HFF-Myc (cell line): ENCODE data around the gene KIF16B.

ENCODE experiments used
- DNase-seq: peaks from one replicate; pipeline ENCODE4 v3.0.0-alpha.2; 2011; ENCODE audit warnings: low read depth; ENCODE audit errors: extremely low read depth
- H3K4me3 ChIP-seq: replicated peaks from 2 replicates; pipeline ENCODE4 v1.5.1; 2011; ENCODE audit warnings: low read depth, mild to moderate bottlenecking, control low read depth, low read length
- TF ChIP-seq, protein P1 (sequence below): IDR thresholded peaks from 2 replicates; pipeline ENCODE4 v1.5.1; 2012; ENCODE audit warnings: mild to moderate bottlenecking, low read depth, low read length, control low read depth; ENCODE audit errors: missing control alignments

KIF16B gene

DNA sequence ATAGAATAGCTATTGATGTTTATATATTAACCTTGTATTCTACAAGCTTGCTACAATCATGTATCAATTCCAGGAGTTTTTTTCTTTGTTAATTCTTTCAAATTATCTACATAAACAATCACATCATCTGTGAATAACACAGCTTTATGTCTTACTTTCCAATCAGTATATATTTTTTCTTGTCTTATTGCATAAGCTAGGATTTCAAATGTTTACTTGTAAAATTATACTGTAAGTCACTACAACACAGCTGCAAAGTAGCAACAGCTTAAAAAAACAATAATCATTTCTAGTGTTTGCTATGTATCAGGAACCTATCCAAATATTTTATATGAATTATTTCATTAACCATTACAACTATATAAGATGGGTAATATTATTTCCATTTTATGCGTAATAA is 270.4 kb downstream of the KIF16B start:
- TF ChIP-seq, protein P1, sequence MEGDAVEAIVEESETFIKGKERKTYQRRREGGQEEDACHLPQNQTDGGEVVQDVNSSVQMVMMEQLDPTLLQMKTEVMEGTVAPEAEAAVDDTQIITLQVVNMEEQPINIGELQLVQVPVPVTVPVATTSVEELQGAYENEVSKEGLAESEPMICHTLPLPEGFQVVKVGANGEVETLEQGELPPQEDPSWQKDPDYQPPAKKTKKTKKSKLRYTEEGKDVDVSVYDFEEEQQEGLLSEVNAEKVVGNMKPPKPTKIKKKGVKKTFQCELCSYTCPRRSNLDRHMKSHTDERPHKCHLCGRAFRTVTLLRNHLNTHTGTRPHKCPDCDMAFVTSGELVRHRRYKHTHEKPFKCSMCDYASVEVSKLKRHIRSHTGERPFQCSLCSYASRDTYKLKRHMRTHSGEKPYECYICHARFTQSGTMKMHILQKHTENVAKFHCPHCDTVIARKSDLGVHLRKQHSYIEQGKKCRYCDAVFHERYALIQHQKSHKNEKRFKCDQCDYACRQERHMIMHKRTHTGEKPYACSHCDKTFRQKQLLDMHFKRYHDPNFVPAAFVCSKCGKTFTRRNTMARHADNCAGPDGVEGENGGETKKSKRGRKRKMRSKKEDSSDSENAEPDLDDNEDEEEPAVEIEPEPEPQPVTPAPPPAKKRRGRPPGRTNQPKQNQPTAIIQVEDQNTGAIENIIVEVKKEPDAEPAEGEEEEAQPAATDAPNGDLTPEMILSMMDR = no peak
- DNase-seq = no peak

GRCh38 chr20:16301986-16302385 is 271.3 kb downstream of the KIF16B start:
- TF ChIP-seq, protein P1 = no peak
- no peak overlapping the region for H3K4me3 ChIP-seq
- no peak for DNase-seq

More for the DNA sequence above, 270.4 kb downstream of the KIF16B start:
- no peak overlapping the region for H3K4me3 ChIP-seq

- no peak for DNase-seq
- TF ChIP-seq, protein P1 = no peak
- no peak overlapping the region for H3K4me3 ChIP-seq
Observed at GRCh38 chr20:16299897-16300296, 273.4 kb downstream of the KIF16B start.

DNA sequence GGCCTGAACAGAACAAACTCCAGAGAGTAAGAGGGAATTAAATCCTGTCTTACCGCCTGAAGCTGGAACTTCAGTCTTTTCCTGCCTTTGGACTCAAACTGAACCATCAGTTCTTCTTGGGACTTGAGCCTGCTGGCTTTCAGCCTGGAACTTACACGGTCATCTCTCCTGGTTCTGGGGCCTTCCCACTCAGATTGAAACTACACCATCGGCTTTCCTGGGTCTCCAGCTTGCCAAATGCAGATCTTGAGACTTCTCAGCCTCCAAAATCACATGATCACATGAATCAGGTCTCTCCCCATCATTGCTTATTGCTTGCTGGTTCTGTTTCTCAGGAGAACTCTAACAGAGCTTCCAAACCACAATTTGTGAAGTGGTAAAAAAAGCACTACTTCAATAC is 276.3 kb downstream of the KIF16B start:
- TF ChIP-seq, protein P1 = no peak
- no peak overlapping the region for H3K4me3 ChIP-seq
- no peak for DNase-seq

GRCh38 chr20:16295534-16295933 is 277.7 kb downstream of the KIF16B start:
- H3K4me3 ChIP-seq = no peak overlapping the region
- TF ChIP-seq, protein P1 = no peak
- DNase-seq = no peak

- no peak for DNase-seq
- no peak overlapping the region for H3K4me3 ChIP-seq
- TF ChIP-seq, protein P1 = no peak
Observed at GRCh38 chr20:16293590-16293989, 279.7 kb downstream of the KIF16B start.

DNA sequence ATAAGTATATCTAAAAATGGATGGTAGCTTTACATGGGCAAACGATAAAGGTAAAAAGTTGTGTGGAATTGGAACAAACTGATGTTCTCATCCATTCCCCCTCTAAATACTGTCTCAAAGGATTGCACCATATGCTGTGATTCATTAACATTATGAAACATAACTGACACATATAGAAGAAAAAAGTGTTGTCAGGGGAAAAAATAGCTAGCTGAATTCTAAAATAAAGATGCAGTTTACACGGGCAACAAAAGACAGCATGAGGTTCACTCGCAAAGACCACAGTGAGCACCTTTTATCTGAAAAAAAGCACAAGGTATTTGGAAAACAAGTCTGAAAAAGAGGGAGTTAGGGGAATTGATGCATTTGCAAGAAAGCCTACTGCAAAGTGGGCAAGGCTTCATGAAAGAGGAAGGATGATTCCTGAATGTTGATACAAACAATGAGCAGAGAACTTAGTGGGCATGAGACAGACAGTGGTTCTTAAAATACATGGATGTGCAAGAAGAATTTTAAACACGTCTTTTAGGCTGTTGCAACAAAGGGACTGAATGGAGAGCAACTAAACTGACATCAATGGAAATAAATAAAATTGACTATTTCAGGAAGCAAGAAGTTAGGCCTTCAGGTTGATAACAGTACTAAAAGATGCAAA is 280.9 kb downstream of the KIF16B start:
- TF ChIP-seq, protein P1 = no peak
- DNase-seq = no peak

More for the DNA sequence above, 280.9 kb downstream of the KIF16B start:
- H3K4me3 ChIP-seq = no peak overlapping the region
